Neural cell (in vitro differentiated cells): Measurements from ENCODE around the gene PCDH18. TPM values are rescaled to one million over a fixed set of nuclear protein-coding genes. Genes with fewer than 3 reads are reported as not detected.

ENCODE experiments used
- H2AFZ ChIP-seq: fragments of 200-600, 300-800 bp; sonication (generic), shearing (Covaris generic); 2 replicates; pipeline ENCODE4 v1.6.0; 2014; ENCODE audit warnings: low read depth, mild to moderate bottlenecking, antibody characterized with exemption, low read length, moderate library complexity
- H3F3A ChIP-seq: fragments of 200-600 bp; shearing (Covaris generic); 2 replicates; pipeline ENCODE4 v1.6.1; 2016; ENCODE audit warnings: mild to moderate bottlenecking, moderate library complexity, mixed read lengths, antibody characterized with exemption, low read length; ENCODE audit not compliant: insufficient read depth, poor library complexity, severe bottlenecking
- H3K27ac ChIP-seq: fragments of 200-600, 300-800 bp; sonication (generic), shearing (Covaris generic); 2 replicates; pipeline ENCODE4 v1.5.1; 2014; ENCODE audit warnings: mild to moderate bottlenecking, low read length, moderate library complexity
- H3K27me3 ChIP-seq: fragments of 300-800, 200-600 bp; sonication (generic), shearing (Covaris generic); 2 replicates; pipeline ENCODE4 v1.6.0; 2014; ENCODE audit warnings: mild to moderate bottlenecking, low read depth, low read length, moderate library complexity; ENCODE audit not compliant: insufficient read depth
- H3K36me3 ChIP-seq: fragments of 300-800, 200-600 bp; sonication (generic), shearing (Covaris generic); 2 replicates; pipeline ENCODE4 v1.5.1; 2014; ENCODE audit warnings: mild to moderate bottlenecking, antibody characterized with exemption, low read length, moderate library complexity; ENCODE audit not compliant: insufficient read depth
- H3K4me2 ChIP-seq: fragments of 300-800, 200-600 bp; sonication (generic), shearing (Covaris generic); 2 replicates; pipeline ENCODE4 v1.6.0; 2014; ENCODE audit warnings: mild to moderate bottlenecking, low read length
- H3K4me3 ChIP-seq: fragments of 300-800, 200-600 bp; sonication (generic), shearing (Covaris generic); 2 replicates; pipeline ENCODE4 v1.5.1; 2014; ENCODE audit warnings: mild to moderate bottlenecking, low read length, moderate library complexity
- H3K79me2 ChIP-seq: fragments of 200-600 bp; shearing (Covaris generic); replicated peaks from 2 replicates; pipeline ENCODE4 v1.6.0; 2014; ENCODE audit warnings: mild to moderate bottlenecking, low read length, moderate library complexity; ENCODE audit not compliant: insufficient read depth
- H3K9ac ChIP-seq: fragments of 300-800, 200-600 bp; sonication (generic), shearing (Covaris generic); 2 replicates; pipeline ENCODE4 v1.6.1; 2016; ENCODE audit warnings: mild to moderate bottlenecking, low read length, mixed read lengths
- H3K9me2 ChIP-seq: fragments of 200-600 bp; shearing (Covaris generic); 2 replicates; pipeline ENCODE4 v1.6.1; 2016; ENCODE audit warnings: mild to moderate bottlenecking, low read length, mixed read lengths; ENCODE audit not compliant: insufficient read depth
- H3K9me3 ChIP-seq: fragments of 200-600, 300-800 bp; sonication (generic), shearing (Covaris generic); 2 replicates; pipeline ENCODE4 v1.6.1; 2016; ENCODE audit warnings: mild to moderate bottlenecking, mixed run types, low read length, moderate library complexity, mixed read lengths
- H4K20me1 ChIP-seq: fragments of 200-600 bp; shearing (Covaris generic); 2 replicates; pipeline ENCODE4 v1.6.1; 2016; ENCODE audit warnings: mild to moderate bottlenecking, mixed run types; ENCODE audit not compliant: insufficient read depth
- EP300 ChIP-seq: fragments of 450-650 bp; conservative IDR thresholded peaks from 2 replicates; pipeline ENCODE4 v1.6.1; 2014; ENCODE audit warnings: antibody characterized with exemption, mild to moderate bottlenecking, moderate library complexity; ENCODE audit not compliant: poor library complexity, severe bottlenecking
- EZH2 ChIP-seq: fragments of 200-600, 300-800 bp; shearing (Covaris generic), sonication (generic); IDR thresholded peaks from 2 replicates; pipeline ENCODE4 v1.6.1; 2014; ENCODE audit warnings: antibody characterized with exemption, low read length, borderline replicate concordance, mild to moderate bottlenecking; ENCODE audit not compliant: insufficient read depth, poor library complexity, severe bottlenecking
- MXI1 ChIP-seq: fragments of 450-650 bp; conservative IDR thresholded peaks from 2 replicates; pipeline ENCODE4 v1.6.1; 2014; ENCODE audit warnings: antibody characterized with exemption, mild to moderate bottlenecking; ENCODE audit not compliant: poor library complexity, severe bottlenecking
- POLR2AphosphoS5 ChIP-seq: IDR thresholded peaks from 2 replicates; pipeline ENCODE4 v1.6.1; 2012
- RAD21 ChIP-seq: fragments of 450-650 bp; conservative IDR thresholded peaks from 2 replicates; pipeline ENCODE4 v1.6.1; 2014; ENCODE audit warnings: antibody characterized with exemption, mild to moderate bottlenecking, moderate library complexity
- SMC3 ChIP-seq: fragments of 450-650 bp; conservative IDR thresholded peaks from 2 replicates; pipeline ENCODE4 v1.6.1; 2014; ENCODE audit warnings: antibody characterized with exemption, mild to moderate bottlenecking, moderate library complexity; ENCODE audit not compliant: poor library complexity
- TAF1 ChIP-seq: IDR thresholded peaks from 2 replicates; pipeline ENCODE4 v1.6.1; 2012; ENCODE audit warnings: low read depth
- polyA plus RNA-seq: library from polyadenylated mRNA; depleted of rRNA; stranded (reverse); fragments of >200 nt; gene quantifications from 2 replicates; pipeline ENCODE4 v1.2.3, GENCODE V29; 2014
- TF ChIP-seq, protein P1 (sequence below): IDR thresholded peaks from 2 replicates; pipeline ENCODE4 v1.6.1; 2012; ENCODE audit warnings: borderline replicate concordance
- TF ChIP-seq, protein P2 (sequence below): fragments of 450-650 bp; IDR thresholded peaks from 2 replicates; pipeline ENCODE4 v1.5.1; 2014; ENCODE audit warnings: antibody characterized with exemption, mild to moderate bottlenecking, moderate library complexity; ENCODE audit not compliant: poor library complexity, severe bottlenecking

Gene PCDH18
- polyA plus RNA-seq, 1 donor from 2014 or later, result 0.09 TPM

DNA sequence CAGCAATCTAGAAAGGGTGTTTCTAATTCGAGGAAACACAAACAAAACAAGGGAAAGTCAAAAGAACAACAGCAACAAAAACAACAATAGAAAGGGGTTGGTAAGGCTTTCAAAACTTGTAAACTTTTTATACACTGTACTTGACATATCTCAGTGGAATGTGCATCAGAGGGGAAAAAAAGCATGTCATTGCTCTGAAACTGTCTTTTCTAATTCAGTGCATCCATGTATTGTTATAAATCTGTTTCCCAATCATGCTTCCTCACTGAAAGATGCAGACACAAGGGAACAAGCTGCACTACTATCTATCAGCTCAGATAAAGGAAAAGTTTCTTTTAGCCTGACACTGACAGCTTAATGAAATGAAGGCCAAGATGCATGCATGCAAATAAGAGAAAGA lies 44.2 kb upstream of the PCDH18 start:
- H3K4me3 ChIP-seq, result no peak overlapping the region
- H3K79me2 ChIP-seq, result no peaks in the 10 kb centered on the region
- no peaks in the 10 kb centered on the region for H3K9me2 ChIP-seq
- H3K36me3 ChIP-seq, result no peaks in the 10 kb centered on the region
- TF ChIP-seq RAD21 (no peak), SMC3 (no peak), MXI1 (no peak), EP300 (peak; percentile 22), EZH2 (no peak)
- no peaks in the 10 kb centered on the region for H3F3A ChIP-seq
- no peak overlapping the region for H3K27ac ChIP-seq
- H3K4me2 ChIP-seq, result no peak overlapping the region
- no peaks in the 10 kb centered on the region for H3K27me3 ChIP-seq
- H3K9me3 ChIP-seq, result no peaks in the 10 kb centered on the region
- H3K9ac ChIP-seq, result no peak overlapping the region
- no peaks in the 10 kb centered on the region for H4K20me1 ChIP-seq
- no peak overlapping the region for H2AFZ ChIP-seq

DNA sequence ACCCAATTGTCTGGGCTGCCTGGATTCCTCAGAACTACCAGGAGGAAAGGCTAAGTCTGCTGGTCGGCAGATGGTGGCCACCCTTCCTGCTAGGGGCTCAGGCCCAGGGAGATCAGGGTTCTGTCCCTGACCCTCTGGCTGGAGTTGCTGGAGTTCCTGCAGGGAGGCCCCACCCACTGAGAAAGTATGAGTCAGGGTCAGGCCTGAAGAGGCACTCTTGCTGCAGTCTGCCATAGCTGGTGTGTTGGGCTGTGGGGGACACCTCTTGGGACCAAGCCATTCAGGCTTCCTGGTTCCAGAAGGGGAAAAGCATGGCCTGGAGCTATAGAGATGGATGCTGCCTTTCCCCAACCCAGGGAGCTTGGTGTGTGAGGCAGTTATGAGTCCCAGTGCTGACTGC lies 40.4 kb upstream of the PCDH18 start:
- Histone ChIP-seq H3F3A (no peaks in the 10 kb centered on the region), H3K9me2 (no peaks in the 10 kb centered on the region), H3K27ac (no peak overlapping the region), H3K4me3 (no peak overlapping the region), H4K20me1 (no peaks in the 10 kb centered on the region), H3K36me3 (no peaks in the 10 kb centered on the region), H3K9me3 (no peaks in the 10 kb centered on the region), H3K4me2 (no peak overlapping the region), H3K9ac (no peak overlapping the region), H2AFZ (no peak overlapping the region), H3K27me3 (no peaks in the 10 kb centered on the region), H3K79me2 (no peaks in the 10 kb centered on the region)
- no peak for TF ChIP-seq TAF1
- no peak for TF ChIP-seq MXI1

DNA sequence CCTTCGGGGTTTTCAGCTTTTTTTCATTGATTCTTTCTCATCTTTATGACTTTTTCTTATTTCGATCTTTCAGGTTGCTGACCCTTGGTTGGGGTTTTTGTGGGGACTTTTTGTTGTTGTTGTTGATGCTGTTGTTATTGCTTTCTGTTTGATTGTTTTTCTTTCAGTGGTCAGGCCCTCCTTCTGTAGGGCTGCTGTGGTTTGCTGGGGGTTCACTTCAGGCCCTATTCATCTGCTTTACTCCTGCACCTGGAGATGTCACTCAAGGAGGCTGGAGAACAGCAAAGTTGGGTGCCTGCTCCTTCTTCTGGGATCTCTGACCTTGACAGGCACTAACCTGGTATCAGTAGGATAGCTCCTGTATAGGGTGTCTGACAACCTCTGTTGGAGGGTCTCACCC lies 39.9 kb upstream of the PCDH18 start:
- Histone ChIP-seq H3K4me2 (no peak overlapping the region), H3K27ac (no peak overlapping the region), H2AFZ (no peak overlapping the region), H3K27me3 (no peaks in the 10 kb centered on the region), H3K9ac (no peak overlapping the region), H3F3A (no peaks in the 10 kb centered on the region), H4K20me1 (no peaks in the 10 kb centered on the region), H3K9me2 (no peaks in the 10 kb centered on the region), H3K4me3 (no peak overlapping the region), H3K79me2 (no peaks in the 10 kb centered on the region), H3K9me3 (no peaks in the 10 kb centered on the region), H3K36me3 (no peaks in the 10 kb centered on the region)
- TF ChIP-seq POLR2AphosphoS5 (no peak), RAD21 (no peak), MXI1 (no peak), SMC3 (no peak), EP300 (no peak), EZH2 (no peak), TAF1 (no peak)
- TF ChIP-seq, protein P1, sequence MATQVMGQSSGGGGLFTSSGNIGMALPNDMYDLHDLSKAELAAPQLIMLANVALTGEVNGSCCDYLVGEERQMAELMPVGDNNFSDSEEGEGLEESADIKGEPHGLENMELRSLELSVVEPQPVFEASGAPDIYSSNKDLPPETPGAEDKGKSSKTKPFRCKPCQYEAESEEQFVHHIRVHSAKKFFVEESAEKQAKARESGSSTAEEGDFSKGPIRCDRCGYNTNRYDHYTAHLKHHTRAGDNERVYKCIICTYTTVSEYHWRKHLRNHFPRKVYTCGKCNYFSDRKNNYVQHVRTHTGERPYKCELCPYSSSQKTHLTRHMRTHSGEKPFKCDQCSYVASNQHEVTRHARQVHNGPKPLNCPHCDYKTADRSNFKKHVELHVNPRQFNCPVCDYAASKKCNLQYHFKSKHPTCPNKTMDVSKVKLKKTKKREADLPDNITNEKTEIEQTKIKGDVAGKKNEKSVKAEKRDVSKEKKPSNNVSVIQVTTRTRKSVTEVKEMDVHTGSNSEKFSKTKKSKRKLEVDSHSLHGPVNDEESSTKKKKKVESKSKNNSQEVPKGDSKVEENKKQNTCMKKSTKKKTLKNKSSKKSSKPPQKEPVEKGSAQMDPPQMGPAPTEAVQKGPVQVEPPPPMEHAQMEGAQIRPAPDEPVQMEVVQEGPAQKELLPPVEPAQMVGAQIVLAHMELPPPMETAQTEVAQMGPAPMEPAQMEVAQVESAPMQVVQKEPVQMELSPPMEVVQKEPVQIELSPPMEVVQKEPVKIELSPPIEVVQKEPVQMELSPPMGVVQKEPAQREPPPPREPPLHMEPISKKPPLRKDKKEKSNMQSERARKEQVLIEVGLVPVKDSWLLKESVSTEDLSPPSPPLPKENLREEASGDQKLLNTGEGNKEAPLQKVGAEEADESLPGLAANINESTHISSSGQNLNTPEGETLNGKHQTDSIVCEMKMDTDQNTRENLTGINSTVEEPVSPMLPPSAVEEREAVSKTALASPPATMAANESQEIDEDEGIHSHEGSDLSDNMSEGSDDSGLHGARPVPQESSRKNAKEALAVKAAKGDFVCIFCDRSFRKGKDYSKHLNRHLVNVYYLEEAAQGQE, result no peak
- TF ChIP-seq, protein P2, sequence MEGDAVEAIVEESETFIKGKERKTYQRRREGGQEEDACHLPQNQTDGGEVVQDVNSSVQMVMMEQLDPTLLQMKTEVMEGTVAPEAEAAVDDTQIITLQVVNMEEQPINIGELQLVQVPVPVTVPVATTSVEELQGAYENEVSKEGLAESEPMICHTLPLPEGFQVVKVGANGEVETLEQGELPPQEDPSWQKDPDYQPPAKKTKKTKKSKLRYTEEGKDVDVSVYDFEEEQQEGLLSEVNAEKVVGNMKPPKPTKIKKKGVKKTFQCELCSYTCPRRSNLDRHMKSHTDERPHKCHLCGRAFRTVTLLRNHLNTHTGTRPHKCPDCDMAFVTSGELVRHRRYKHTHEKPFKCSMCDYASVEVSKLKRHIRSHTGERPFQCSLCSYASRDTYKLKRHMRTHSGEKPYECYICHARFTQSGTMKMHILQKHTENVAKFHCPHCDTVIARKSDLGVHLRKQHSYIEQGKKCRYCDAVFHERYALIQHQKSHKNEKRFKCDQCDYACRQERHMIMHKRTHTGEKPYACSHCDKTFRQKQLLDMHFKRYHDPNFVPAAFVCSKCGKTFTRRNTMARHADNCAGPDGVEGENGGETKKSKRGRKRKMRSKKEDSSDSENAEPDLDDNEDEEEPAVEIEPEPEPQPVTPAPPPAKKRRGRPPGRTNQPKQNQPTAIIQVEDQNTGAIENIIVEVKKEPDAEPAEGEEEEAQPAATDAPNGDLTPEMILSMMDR, result no peak
